Epithelial cell of esophagus (primary cell): Measurements from ENCODE around the gene TUBB4A.

Experiments used
- DNase-seq: peaks from one replicate; pipeline ENCODE4 v3.0.0; 2010; ENCODE audit warnings: low read depth
- H3K4me3 ChIP-seq: 2 replicates; pipeline ENCODE4 v1.5.1; 2011; ENCODE audit warnings: mild to moderate bottlenecking, low read length, control low read depth
- TF ChIP-seq, protein P1 (sequence below): IDR thresholded peaks from 2 replicates; pipeline ENCODE4 v1.5.1; 2011; ENCODE audit warnings: low read depth, mild to moderate bottlenecking, low read length, control low read depth, inconsistent platforms; ENCODE audit not compliant: insufficient read depth; ENCODE audit errors: missing control alignments

Gene TUBB4A

DNA sequence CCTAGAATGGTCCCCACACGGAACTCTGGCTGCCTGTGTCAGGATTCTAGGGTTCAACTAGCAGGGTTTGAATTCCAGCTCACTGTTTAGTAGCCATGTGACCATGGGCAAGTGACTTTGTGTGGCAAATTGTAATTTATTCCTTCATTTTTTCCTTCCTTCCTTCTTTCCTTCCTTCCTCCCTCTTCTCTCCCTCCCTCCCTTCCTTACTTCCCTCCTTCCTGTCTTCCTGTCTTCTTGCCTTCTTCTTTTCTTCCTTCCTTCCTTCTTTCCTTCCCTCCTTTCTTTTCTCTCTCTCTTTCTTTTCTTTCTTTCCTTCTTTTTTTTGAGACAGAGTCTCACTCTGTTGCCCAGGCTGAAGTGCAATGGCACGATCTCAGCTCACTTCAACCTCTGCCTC is 12.0 kb downstream of the TUBB4A start:
- TF ChIP-seq, protein P1, sequence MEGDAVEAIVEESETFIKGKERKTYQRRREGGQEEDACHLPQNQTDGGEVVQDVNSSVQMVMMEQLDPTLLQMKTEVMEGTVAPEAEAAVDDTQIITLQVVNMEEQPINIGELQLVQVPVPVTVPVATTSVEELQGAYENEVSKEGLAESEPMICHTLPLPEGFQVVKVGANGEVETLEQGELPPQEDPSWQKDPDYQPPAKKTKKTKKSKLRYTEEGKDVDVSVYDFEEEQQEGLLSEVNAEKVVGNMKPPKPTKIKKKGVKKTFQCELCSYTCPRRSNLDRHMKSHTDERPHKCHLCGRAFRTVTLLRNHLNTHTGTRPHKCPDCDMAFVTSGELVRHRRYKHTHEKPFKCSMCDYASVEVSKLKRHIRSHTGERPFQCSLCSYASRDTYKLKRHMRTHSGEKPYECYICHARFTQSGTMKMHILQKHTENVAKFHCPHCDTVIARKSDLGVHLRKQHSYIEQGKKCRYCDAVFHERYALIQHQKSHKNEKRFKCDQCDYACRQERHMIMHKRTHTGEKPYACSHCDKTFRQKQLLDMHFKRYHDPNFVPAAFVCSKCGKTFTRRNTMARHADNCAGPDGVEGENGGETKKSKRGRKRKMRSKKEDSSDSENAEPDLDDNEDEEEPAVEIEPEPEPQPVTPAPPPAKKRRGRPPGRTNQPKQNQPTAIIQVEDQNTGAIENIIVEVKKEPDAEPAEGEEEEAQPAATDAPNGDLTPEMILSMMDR: no peak
- no peak overlapping the region for H3K4me3 ChIP-seq
- no peak for DNase-seq

DNA sequence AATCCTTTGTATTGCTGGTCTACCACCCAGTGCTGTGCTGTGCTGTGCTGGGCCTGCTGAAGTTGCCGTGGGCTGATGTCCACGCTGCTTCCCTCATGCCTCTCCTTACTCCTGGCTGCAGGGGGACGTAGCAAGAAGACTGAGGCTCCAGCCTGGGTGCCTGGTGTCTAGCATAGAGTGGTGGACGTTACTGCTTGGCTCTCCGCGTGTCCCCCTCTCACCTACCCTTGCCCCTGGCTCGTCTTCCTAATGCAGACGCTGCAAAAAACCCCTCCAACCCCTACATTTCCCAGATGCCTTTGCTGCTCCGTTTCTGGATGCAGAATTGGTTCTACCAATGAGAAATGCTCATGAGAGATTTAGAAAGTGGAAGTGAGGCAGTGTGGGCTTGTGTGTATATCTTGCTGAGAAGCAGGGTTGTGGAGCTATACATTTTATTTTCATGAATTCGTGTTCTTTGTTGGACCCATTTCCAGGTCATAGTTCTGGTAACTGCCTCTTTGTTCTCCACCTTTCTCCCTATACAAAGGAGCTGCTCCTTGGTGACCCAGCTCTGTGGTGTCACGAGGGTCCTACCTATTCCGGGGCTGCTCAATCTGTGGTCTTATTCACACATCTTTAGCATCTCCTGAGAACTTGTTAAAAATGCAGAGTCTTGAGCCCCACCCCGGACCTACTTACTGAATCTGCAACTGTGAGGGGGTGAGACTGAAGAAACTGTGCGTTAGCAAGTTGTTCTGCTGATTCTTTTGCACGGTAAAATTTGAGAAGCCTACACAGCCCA is 12.6 kb downstream of the TUBB4A start:
- TF ChIP-seq, protein P1: no peak
- no peak overlapping the region for H3K4me3 ChIP-seq
- no peak for DNase-seq

DNA sequence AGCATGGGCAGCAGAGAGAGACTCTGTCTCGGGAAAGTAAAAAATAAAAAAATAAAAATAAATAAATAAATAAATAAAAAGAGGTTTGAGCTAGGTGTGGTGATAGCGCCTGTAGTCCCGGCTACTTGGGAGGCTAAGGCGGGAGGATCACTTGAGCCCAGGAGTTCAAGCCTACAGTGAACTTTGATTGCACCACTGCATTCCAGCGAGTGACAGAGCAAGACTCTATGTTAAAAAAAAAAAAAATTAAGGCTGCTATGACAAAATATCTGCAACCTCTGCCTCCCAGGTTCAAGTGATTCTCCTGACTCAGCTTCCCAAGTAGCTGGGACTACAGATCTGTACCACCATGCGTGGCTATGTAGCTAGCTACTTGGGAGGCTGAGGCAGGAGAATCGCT is 17.3 kb downstream of the TUBB4A start:
- no peak overlapping the region for H3K4me3 ChIP-seq
- TF ChIP-seq, protein P1: no peak
- DNase-seq: no peak

DNA sequence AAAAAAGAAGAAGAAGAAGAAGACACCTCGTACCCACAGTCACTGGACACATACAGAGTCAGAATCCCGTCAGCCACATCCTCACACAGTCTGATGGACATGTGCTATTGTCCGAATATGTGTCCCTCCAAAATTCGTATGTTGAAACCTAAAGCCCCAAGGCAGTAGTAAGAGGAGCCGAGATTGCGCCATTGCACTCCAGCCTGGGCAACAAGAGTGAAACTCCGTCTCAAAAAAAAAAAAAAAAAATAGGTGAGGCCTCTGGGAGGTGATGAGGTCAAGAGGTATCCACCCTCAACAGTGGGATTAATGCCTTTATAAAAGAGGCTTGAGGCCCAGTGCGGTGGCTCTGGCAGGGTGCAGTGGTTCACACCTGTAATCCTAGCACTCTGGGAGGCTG is 17.9 kb downstream of the TUBB4A start:
- TF ChIP-seq, protein P1: no peak
- no peak for DNase-seq
- no peak overlapping the region for H3K4me3 ChIP-seq

DNA sequence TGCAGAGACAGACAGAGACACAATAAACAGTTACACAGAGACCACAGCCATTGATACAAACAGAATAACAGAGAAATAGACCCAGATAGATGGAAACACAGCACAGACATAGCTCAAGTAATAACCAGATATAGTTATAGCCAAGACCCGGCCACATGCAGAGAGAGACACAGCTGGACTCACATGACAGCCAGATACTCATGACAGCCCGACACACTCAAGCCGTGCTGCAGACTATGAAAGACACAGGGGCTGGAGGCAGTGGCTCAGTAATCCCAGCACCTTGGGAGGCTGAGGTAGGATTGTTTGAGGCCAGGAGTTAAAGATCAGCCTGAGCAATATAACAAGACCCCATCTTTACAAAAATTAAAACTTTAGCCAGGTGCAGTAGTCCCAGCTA is 18.9 kb downstream of the TUBB4A start:
- no peak for DNase-seq
- TF ChIP-seq, protein P1: no peak
- H3K4me3 ChIP-seq: no peak overlapping the region

DNA sequence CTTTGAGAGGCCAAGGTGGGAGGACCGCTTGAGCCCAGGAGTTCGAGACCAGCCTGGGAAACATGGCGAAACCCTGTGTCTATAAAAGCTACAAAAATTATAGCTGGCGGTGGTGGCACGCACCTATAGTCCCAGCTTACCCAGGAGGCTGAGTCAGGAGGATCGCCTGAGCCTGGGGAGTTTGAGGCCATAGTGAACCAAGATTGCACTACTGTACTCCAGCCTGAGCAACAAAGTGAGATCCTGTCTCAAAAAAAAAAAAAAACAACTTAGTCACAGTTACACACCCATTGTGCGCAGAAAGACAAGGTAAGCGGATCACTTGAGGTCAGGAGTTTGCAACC is 19.8 kb downstream of the TUBB4A start:
- DNase-seq: no peak

More for the DNA sequence above, 19.8 kb downstream of the TUBB4A start:
- TF ChIP-seq, protein P1: no peak
- H3K4me3 ChIP-seq: no peak overlapping the region
